ENCODE results near the gene ITPR1. TPM values are rescaled to one million over a fixed set of nuclear protein-coding genes. Genes with fewer than 3 reads are reported as not detected.

ITPR1 gene
- polyA plus RNA-seq, 1 donor from 2014 or later = 38.3 TPM

GRCh38 chr3:4856986-4857385 lies 363.8 kb downstream of the ITPR1 start:
- Mint-ChIP-seq H3K9me3 (peaks cover 0 to 9% (median 6%) of the 10 kb centered on the region in 3 donors), H3K27ac (peak overlapping the region in 1 of 3 donors; percentile 13), H3K27me3 (no peaks in the 10 kb centered on the region), H3K4me3 (no peak overlapping the region), H3K4me1 (peaks cover 0 to 8% (median 3%) of the 10 kb centered on the region in 3 donors), H3K36me3 (peaks cover 4% of the 10 kb centered on the region)

- Mint-ChIP-seq H3K4me3 (no peak overlapping the region), H3K9me3 (peaks cover 2 to 16% (median 6%) of the 10 kb centered on the region in 3 donors), H3K27me3 (no peaks in the 10 kb centered on the region), H3K4me1 (peaks cover 0 to 3% (median 2%) of the 10 kb centered on the region in 3 donors), H3K27ac (no peak overlapping the region), H3K36me3 (peaks cover 4% of the 10 kb centered on the region)
Measured at GRCh38 chr3:4859788-4860187, 366.6 kb downstream of the ITPR1 start.

DNA sequence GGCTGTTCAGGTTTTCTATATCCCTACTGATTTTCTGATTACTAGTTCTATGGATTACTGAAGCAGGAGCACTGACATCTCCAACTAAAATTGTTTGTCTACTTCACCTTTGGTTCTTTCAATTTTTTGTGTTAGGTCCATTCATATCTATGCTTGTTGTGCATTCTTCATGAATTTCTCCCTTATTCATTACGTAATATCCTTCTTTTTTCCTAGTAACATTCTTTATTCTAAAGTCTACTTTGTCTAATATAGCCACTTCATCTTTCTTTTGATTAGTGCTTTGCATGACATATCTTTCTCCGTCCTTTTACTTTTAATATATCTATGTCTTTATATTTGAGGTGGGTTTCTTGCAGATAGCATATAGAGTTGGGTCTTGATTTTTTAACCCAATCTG lies 369.8 kb downstream of the ITPR1 start:
- no peak overlapping the region for H3K27ac Mint-ChIP-seq
- peaks cover 2 to 16% (median 6%) of the 10 kb centered on the region in 3 donors for H3K9me3 Mint-ChIP-seq
- H3K4me1 Mint-ChIP-seq = peaks cover 0 to 10% (median 0%) of the 10 kb centered on the region in 3 donors
- no peak overlapping the region for H3K4me3 Mint-ChIP-seq
- peaks cover 2% of the 10 kb centered on the region for H3K36me3 Mint-ChIP-seq
- H3K27me3 Mint-ChIP-seq = no peaks in the 10 kb centered on the region

GRCh38 chr3:4864503-4864902 lies 371.4 kb downstream of the ITPR1 start:
- Mint-ChIP-seq H3K4me1 (peaks cover 2 to 14% (median 4%) of the 10 kb centered on the region in 3 donors), H3K9me3 (peaks cover 2 to 16% (median 6%) of the 10 kb centered on the region in 3 donors), H3K27ac (no peak overlapping the region), H3K36me3 (peaks cover 2% of the 10 kb centered on the region), H3K27me3 (no peaks in the 10 kb centered on the region), H3K4me3 (no peak overlapping the region)

DNA sequence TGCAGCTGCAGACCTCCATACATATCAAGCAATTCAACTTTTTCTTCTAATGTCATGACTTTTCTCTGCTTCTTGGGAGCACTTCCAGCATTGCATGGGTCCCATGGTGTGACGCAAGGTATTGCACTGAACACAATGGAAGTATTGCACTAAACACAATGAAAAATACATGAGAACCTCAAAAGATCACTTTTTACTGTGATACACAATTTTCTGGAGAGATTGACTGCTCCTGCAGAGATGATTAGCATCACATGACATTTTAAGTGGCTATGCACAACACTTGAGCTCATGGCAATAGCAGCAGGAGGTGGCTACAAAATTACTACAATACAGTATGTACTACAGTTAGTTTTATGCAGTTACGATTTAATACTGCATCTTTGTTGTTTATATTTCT lies 372.6 kb downstream of the ITPR1 start:
- Mint-ChIP-seq H3K27ac (no peak overlapping the region), H3K27me3 (no peaks in the 10 kb centered on the region), H3K4me1 (peaks cover 2 to 16% (median 9%) of the 10 kb centered on the region in 3 donors), H3K4me3 (no peak overlapping the region), H3K36me3 (no peaks in the 10 kb centered on the region), H3K9me3 (peaks cover 2 to 12% (median 3%) of the 10 kb centered on the region in 3 donors)

DNA sequence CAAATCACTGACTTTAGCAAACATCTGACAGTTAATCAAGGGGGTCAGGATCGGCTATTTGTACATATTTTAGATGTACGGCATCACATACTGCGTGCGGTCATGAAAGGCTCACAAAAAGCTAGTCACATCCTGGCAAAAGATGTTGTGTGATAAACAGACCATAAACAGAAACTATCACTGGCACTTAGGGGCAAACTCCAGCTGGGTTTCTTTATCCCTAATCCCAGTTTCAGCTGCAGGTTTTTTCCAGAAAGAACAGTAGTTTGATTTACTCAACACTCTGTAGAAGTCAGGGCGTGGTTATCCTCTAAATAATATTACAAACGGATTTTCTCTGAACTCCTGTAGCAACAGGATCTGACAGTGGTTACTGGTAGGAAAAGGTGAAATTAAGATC lies 373.7 kb downstream of the ITPR1 start:
- no peaks in the 10 kb centered on the region for H3K27me3 Mint-ChIP-seq
- no peaks in the 10 kb centered on the region for H3K36me3 Mint-ChIP-seq
- peaks cover 0 to 6% (median 2%) of the 10 kb centered on the region in 3 donors for H3K9me3 Mint-ChIP-seq
- H3K4me3 Mint-ChIP-seq = peak overlapping the region in 2 of 4 donors; percentile 68 to 95
- peaks cover 2 to 16% (median 9%) of the 10 kb centered on the region in 3 donors for H3K4me1 Mint-ChIP-seq
- peak overlapping the region in 1 of 3 donors; percentile 53 for H3K27ac Mint-ChIP-seq

DNA sequence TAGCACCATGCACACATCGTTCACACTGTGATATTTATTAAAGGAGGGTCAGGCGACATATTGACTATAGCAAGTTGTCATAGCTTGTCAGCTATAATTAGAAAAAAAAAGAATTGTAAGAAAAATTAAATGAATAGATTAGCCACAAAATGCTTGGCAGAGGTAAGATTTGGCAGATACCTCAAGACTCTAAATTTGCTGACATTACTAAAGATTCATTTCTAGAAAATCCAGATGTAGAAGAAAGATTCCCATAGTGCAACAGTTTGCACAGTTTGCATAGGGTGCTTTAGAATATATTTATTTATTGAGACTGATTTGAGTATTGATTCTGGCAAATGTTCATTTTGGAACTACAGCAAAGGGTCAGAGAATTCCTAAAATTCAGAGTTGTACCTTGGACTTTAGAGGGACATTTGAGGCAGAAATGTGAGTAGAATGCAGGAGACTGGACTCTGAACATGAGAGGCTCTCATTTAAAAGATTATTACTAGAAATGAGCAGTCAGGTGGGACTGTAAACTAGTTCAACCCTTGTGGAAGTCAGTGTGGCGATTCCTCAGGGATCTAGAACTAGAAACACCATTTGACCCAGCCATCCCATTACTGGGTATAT lies 384.1 kb downstream of the ITPR1 start:
- Mint-ChIP-seq H3K27ac (no peak overlapping the region), H3K4me1 (no peaks in the 10 kb centered on the region), H3K27me3 (peaks cover 2% of the 10 kb centered on the region), H3K4me3 (no peak overlapping the region), H3K9me3 (no peaks in the 10 kb centered on the region), H3K36me3 (no peaks in the 10 kb centered on the region)

DNA sequence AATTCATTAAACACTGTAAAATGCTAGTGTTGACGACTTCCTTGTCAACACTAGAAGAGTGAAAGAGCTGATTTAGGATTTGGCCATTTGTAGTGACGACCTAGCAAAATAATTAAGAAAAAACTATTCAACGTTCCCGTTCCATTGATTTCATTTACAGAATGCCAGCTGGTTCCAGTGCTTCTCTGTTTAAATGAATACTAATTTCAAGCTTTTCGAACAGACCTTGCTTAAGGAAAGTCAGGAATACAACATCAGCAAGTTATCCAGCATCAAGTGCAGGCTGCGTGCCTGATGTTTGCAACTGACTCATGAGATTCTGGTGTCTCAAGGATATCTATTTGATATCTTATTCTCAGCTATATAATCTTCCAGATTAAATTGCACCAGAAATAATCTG lies 387.7 kb downstream of the ITPR1 start:
- H3K27ac Mint-ChIP-seq = no peak overlapping the region
- H3K9me3 Mint-ChIP-seq = no peaks in the 10 kb centered on the region
- no peaks in the 10 kb centered on the region for H3K36me3 Mint-ChIP-seq
- H3K4me1 Mint-ChIP-seq = no peaks in the 10 kb centered on the region
- no peak overlapping the region for H3K4me3 Mint-ChIP-seq
- H3K27me3 Mint-ChIP-seq = no peaks in the 10 kb centered on the region

- no peaks in the 10 kb centered on the region for H3K27me3 Mint-ChIP-seq
- no peak overlapping the region for H3K4me3 Mint-ChIP-seq
- H3K36me3 Mint-ChIP-seq = no peaks in the 10 kb centered on the region
- H3K4me1 Mint-ChIP-seq = no peaks in the 10 kb centered on the region
- no peak overlapping the region for H3K27ac Mint-ChIP-seq
- H3K9me3 Mint-ChIP-seq = no peaks in the 10 kb centered on the region
Measured at GRCh38 chr3:4882548-4882947, 389.4 kb downstream of the ITPR1 start.

DNA sequence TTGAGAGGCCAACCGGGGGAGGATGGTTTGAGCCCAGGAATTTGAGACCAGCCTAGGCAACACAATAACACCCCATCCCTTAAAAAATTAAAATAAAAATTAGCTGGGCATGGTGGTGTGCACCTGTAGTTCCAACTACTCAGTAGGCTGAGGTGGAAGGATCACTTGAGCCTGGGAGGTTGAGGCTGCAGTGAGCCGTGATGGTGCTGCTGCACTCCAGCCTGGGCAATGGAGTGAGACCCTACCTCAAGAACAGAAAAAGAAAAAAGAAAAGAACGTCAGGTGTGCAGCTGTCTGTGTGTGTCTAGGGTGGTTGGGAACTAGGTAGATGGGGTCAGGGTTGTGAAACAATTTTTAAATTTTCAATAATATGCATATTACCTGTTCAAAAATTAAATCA lies 389.9 kb downstream of the ITPR1 start:
- Mint-ChIP-seq H3K27ac (no peak overlapping the region), H3K27me3 (no peaks in the 10 kb centered on the region)

GRCh38 chr3:4884888-4885287 lies 391.7 kb downstream of the ITPR1 start:
- Mint-ChIP-seq H3K36me3 (no peaks in the 10 kb centered on the region), H3K4me1 (peaks cover 8 to 10% (median 10%) of the 10 kb centered on the region in 3 donors), H3K27me3 (no peaks in the 10 kb centered on the region)

More for the DNA sequence above, 389.9 kb downstream of the ITPR1 start:
- no peak overlapping the region for H3K4me3 Mint-ChIP-seq
- no peaks in the 10 kb centered on the region for H3K9me3 Mint-ChIP-seq
- no peaks in the 10 kb centered on the region for H3K4me1 Mint-ChIP-seq
- no peaks in the 10 kb centered on the region for H3K36me3 Mint-ChIP-seq

GRCh38 chr3:4885316-4885715 lies 392.2 kb downstream of the ITPR1 start:
- no peak overlapping the region for H3K4me3 Mint-ChIP-seq
- peaks cover 8 to 12% (median 10%) of the 10 kb centered on the region in 3 donors for H3K4me1 Mint-ChIP-seq
- H3K27ac Mint-ChIP-seq = no peak overlapping the region

More at GRCh38 chr3:4884888-4885287, 391.7 kb downstream of the ITPR1 start:
- Mint-ChIP-seq H3K27ac (no peak overlapping the region), H3K9me3 (no peaks in the 10 kb centered on the region), H3K4me3 (no peak overlapping the region)

DNA sequence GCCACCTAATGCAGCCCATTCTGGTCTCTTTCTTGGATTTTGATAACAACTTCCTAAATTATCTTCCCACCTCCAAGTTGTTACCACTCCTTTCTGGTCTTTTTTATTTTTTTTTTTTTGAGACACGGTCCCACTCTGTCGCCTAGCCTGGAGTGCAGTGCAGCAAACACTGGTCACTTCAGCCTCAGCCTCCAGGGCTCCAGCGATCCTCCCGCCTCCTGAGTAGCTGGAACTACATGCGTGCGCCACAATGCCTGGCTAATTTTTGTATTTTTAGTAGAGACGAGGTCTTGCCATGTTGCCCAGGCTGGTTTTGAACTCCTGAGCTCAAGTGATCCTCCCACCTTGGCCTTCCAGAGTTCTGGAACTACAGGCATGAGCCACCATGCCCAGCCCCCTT lies 393.3 kb downstream of the ITPR1 start:
- Mint-ChIP-seq H3K27me3 (no peaks in the 10 kb centered on the region), H3K36me3 (no peaks in the 10 kb centered on the region), H3K4me3 (no peak overlapping the region), H3K4me1 (peaks cover 8 to 12% (median 10%) of the 10 kb centered on the region in 3 donors), H3K9me3 (no peaks in the 10 kb centered on the region), H3K27ac (peak overlapping the region in 1 of 3 donors; percentile 55)

More at GRCh38 chr3:4885316-4885715, 392.2 kb downstream of the ITPR1 start:
- Mint-ChIP-seq H3K27me3 (no peaks in the 10 kb centered on the region), H3K36me3 (no peaks in the 10 kb centered on the region), H3K9me3 (no peaks in the 10 kb centered on the region)

DNA sequence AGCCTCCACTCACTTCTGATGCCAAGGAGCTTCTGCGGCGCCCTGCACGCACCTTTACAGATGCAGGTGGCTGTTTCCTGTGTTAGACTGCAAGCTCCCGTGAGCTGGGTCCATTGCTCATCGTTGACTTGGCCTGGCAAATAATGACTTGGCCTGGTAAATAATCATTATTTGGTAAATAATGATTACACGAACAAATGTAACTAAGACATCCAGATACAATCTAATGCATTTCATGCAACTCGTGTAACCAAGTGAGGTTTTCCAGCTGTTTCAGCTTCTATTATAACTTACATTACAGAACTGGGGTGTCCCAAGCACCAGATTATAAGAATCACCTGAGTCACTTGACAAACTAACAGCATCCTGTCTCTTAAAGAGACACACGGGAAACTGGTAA lies 394.0 kb downstream of the ITPR1 start:
- Mint-ChIP-seq H3K36me3 (no peaks in the 10 kb centered on the region), H3K27me3 (no peaks in the 10 kb centered on the region), H3K4me1 (peaks cover 8 to 12% (median 10%) of the 10 kb centered on the region in 3 donors), H3K4me3 (no peak overlapping the region), H3K27ac (no peak overlapping the region), H3K9me3 (no peaks in the 10 kb centered on the region)

DNA sequence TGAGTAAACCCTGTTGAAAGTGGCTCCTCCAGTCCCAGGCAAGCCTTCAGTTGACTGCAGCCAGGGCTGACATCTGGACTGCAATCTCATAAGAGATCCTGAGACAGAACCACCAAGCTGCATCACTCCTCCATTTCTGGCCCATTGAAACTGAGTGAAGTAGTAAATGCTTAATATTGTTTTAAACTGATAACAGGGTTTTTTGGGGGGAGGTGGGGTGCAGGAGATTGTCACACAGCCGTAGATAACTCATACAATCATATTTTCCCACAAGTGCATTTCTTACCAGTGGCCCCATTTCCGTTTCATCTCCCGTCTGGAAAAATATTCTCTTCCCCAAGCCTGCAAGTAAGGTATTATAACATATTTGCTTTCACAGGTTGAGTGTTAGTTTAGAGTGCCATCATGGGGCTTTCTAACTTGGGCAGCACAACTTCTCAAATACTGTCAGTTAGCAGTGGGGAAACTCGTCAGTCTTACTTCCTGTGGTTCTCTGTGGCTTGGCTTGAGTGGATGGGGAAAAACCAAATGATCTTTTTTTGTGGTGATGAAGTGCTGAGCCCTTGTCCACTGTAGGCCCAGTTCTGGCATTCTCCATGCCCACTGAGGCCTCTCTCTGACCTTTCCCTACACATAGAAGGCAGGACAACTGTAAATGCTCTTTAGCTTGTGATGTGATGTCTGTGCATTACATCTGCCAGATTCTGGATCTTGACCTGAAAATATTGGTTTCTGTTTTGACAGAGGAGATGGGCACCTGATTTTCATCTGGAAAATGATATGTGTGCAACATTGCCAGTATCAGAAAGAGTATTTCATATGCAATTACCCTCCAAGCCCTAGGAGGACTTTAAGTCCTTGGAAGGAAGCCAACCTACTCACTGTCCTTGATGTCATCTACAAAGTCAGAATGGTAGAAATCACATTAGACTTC lies 396.0 kb downstream of the ITPR1 start:
- no peak overlapping the region for H3K4me3 Mint-ChIP-seq
- H3K4me1 Mint-ChIP-seq = peaks cover 8 to 16% (median 12%) of the 10 kb centered on the region in 3 donors
- H3K9me3 Mint-ChIP-seq = no peaks in the 10 kb centered on the region
- no peaks in the 10 kb centered on the region for H3K36me3 Mint-ChIP-seq
- no peak overlapping the region for H3K27ac Mint-ChIP-seq
- no peaks in the 10 kb centered on the region for H3K27me3 Mint-ChIP-seq
